Amniotic stem cell (primary cell): Measurements from ENCODE around the gene ADARB2.
"Not testable (repeated sequence)": the region's sequence is repeated elsewhere in the genome, so short reads cannot be mapped to it uniquely, and the experiment has no call there.

Source experiments
- DNase-seq: peaks from one replicate; lab custom pipeline; 2025; lab: John Stamatoyannopoulos, UW

Gene ADARB2

DNA sequence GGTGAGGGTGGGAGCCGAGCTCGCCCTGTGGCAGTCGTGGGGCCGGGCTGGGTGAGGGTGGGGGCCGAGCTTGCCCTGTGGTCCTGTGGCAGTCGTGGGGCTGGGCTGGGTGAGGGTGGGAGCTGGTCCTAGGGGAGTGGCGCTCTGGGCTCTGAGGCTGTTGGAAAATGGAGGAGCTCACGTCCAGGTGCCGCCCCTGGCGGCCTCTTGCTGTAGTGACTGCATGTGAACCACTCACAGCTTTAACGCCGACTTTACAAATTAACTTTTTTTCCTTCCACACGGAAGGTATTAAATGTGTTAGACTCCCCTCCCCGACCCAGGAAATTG, 368.5 kb downstream of the ADARB2 start:
- DNase-seq: no peak

DNA sequence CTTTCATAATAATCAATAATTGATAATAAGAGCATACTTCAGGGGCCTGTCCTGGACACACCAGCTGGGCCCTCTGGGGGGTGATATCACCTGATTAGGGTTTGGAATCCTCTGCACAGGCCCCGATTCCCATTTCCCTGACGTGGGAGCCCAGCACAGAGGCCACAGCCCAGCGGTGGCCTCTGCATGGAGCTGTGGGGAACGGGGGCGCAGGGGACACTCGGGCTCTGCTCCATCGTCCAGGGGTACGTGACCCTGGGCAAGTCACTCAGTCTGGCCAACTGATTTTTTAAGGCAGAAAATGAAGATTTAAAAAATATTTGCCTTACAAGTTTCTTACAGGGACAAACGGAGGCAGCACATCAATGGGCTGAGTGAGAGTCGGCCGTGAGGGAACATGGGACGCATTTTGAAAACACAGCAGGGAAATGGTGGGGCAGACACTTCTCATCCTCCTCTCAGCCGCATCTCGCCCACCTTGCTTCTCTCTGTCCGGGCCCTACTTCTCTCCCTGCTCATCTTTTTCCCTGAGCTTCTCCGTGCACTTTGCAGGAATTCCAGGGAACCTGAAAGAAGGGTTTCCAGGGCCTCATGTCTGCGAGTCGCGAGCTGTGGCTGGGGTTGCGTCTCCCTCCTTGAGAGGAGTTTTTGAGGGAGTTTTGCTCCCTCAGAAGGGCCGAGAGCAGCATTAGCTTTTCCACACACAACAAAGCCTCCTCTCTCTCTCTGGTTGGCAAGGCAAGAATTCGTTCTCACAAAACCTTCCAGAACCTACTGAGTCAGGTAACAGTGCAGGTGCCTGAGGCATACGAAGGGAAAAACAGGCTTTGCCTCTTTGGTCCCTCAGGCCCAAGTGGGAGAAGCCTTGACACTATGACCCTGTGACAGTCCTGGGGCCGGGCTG, 369.1 kb downstream of the ADARB2 start:
- DNase-seq: no peak

DNA sequence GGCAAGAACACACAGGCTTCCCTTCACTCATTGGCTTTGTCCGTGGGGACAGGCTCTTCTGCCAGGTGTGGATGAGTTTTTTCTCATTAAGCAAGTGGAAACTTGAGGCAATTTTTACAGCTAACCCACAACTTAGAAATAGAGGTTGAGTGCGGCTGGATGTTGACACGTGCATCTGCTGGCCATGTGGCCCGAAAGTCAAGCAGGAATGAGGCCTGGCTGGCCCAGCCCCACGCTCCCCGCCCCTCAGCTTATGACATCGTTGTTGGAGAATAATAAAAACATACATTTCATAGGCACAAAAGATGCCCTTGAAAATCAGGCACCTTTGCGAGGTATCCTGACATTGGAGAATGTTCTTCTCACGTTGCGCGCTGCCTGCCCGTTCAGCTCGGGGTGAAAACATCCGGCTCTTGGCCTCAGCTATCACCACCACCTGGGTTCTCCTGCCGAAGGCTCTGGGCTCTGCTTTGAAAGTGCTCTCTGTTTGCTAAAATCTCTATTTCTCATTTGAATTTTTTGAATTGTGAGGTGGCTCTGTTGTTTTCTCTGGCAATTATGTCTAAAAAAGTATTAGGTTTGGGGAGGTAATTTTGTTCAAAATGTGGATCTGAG, 370.4 kb downstream of the ADARB2 start:
- no peak for DNase-seq

DNA sequence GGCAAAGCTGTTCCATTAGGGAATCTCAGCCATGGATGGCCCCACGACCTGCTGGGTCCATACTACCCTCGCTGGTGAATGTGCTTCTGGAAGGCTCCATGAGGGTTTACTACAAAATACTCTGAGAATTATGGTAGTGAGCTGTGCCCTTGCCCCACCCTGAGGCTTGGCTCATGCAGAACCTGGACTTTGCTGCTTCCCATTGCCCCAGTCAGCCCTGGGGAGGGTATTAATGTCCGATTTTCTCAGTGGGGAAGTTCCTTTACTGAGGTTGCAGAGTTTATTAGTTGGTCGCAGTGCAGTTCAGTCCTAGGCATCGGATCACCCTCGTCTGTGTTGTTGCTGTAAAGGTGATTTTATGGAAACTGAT, 371.0 kb downstream of the ADARB2 start:
- no peak for DNase-seq

DNA sequence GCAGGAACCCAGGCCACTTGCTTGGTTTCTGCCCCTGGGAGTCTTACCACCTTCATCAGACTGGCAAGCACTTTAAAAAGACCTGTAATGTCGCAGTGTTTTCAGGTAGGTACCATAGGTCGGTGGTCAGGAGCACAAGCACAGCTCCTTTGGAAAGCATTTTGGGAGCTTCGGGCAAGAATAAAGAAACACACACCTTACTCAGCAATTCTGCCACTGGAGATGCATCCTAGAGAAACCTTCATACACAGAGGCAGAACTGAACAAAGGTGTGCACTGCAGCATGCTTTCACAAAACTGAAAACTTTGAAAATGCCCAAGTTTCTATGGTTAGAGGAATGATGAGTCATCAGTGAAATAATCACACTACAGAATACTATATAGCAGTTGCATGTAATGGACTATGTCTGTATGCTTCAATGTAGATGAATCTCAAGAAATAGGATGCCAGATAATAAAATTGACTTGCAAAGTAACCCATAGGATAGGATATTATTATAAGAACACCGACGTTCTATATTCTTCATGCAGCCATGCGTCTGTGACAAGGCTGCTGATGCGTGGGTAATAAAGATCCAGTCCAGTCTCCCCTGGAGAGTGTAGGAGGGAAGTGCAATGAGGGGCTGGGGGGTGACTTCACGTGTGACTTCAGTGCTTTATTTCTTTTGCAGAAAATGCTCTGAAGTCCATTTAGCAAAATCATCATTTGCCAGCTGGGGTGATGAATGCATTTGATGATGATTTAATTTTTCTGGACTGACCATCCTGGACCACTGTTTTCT, 371.6 kb downstream of the ADARB2 start:
- no peak for DNase-seq

DNA sequence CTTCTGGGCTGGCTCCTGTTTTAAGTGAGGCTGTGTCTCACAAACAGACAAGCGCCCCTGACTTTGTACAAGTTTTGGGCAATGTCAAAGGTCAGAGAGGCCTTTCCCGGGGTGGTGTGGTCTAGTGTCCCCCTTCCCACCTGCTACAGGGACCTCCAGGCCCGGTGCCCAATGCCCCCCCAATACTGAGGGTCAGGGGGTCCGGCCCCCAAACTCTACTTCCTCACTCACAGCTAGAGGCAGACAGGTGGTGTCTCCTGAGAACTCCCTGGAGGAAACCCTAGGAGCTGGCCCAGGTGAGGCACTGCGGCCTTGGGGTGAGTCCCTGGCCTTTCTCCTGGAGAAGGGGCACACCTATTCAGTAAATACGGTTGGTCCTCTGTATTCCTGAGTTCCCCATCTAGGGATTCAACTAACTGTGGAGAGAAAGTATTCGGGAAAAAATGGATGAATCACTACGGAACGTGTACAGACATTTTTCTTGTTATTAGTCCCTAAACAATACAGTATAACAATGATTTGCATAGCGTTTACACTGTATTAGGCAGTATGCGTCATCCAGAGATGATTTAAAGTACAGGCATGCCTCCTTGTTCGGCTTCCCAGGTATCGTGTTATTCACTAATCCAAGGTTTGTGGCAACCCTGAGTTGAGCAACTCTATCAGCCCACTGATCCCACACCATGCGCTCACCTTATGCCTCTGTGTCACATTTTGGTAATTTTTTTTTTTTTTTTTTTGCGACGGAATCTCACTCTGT, 373.0 kb downstream of the ADARB2 start:
- no peak for DNase-seq

DNA sequence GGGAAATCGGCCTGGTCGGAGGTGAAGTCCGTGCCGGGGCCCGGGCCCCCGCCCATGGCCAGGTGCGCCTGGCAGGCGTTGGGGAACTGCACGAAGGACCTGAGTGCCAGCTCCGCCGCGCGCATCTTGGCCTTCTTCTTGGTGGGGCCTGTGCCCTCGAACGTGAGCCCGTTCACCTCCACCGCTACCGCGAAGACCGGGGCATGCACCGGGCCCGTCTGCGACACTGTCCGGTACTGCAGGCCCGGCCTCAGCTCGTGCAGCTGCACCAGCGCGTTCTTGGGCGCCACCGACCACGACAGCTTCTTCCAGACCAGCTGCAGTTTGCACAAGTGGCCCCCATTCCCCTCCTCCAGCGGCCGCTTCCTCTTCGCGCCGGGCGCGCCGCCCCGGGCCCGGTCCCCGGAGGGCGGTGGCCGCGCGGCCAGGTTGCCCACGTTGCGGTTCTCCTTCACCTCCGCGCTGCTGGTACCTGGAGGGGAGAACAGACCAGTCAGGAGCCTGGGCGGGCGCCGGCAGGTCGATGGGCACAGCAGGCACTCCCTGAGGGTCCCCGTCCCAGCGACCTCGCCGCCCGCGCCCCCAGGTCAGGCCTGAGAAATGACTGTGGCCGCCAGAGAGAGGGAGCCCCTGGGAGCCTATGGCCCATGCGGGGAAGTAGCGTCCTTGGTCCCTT, 373.7 kb downstream of the ADARB2 start:
- DNase-seq: no peak

DNA sequence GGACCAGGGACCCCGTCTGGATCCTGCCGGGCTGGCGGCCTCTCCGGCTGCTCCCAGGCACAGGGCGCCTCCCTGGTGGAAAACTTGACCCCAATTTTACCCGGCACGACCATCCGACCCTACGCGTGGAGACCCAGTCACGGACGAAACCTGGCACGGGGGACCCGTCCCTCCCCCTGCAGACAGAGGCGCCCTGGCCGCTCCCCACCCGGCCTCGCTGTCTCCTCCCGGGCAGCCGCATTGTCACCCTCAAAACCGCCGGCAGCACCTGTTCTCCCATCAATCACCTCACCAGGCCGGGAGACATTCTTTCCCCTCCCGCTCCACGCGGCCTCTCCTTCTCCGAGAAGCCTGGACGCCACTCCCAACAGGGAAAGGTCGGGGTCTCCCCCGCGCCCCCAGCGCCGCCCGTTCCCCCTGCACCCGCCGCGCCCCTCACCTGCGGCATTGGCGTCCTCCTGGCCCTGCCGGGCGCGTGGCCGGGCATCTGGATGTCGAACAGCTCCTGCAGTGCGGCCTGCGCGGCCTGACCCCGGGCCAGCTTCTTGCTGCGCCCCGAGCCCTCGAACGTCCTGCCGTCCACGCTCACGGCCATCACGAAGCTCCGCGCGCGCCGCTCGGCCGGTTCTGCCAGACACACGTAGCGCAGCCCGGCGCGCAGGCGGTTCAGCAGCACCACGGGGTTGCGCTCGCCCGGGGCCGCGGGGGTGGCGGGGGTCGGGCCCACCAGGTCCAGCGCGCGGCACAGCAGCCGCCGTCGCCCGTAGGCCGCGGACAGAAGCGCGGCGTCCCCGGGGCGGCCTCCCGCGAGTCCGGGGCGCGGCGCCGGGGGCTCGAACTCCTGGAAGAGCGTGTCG, 374.5 kb downstream of the ADARB2 start:
- no peak for DNase-seq

DNA sequence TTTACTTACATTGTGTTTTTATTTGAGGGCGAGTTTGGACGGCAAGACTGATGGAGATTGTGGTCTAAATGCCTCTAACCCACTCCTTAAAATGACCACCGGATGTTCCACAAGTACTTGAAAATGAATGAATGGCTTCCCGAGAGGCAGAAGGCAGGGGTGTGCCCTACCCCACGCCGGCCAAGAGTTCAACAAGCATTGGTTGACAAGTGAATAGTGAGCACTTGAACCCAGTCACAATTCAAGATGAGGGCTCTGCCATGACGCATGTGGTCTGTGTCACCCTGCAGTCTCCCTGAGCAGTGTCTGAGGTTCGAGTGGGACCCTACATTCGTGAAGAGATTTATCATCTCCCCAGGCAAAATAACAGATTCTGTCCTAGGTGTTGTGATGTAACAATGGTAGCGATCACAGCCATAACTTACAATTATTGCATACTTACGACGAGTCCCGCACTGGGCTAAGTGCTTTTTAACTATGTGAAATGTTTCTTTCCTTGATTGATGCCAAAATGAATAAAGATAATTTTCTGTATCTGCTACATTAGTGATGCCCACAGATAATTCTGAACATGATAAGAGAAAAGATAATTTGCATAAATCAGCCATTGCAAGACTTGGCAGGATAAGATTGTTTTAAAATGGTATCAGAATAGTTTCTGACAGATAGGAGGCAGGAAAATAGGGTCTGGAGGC, 375.8 kb downstream of the ADARB2 start:
- DNase-seq: no peak

DNA sequence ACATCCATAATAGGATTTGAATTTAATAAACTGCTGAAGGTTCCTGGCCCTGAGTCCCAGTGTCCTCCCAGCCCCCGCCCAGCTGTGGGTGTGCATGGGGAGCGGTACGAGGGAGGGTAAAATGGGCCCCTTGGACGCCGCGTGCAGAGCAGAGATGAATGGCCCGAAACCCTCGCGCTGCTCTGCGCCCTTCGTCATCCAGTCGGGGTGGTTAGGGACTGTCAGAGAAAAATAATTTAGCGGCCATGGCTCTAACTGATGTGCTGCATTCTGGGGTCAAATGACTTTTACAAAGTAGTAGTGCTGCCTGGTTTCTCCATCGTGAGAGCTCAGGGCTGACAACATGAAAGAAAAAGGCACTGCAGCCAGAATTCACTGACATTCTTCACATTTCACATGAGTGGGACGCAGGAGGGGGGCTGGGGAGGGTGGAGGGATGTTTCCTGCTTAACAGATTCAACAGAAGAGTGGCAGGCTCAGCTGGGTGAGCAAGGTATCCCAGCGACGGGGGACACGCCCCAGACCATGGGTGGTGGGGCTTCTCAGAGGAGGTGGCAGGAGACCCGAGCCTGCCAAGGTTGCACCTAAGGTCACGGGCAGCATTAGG, 376.7 kb downstream of the ADARB2 start:
- no peak for DNase-seq

DNA sequence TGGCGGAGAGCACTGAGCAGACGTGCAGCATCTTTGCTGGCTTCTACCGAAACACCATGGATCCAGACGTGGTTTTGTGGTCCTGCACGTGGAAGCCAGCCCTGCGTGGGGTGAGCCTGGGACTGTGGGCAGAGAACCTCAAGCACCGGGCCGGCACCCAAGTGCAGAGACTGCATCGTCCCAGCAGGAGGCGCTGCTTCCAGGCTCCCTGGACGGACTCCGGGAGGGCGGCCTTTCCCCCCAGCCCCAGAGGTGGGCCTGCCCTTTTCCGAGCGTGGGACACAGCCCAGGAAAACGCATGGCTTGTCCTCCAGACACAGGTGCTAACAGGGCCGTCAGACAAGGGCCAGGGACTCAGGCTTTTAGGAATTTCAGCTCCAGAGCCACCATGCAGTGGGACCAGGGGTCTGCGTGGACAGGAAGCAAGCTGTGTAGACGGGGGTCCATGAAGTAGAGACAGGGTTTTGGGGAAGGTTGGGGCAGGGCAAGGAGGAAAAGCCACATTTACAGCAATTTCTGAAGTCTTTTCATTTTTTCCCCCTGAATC, 377.2 kb downstream of the ADARB2 start:
- DNase-seq: no peak

DNA sequence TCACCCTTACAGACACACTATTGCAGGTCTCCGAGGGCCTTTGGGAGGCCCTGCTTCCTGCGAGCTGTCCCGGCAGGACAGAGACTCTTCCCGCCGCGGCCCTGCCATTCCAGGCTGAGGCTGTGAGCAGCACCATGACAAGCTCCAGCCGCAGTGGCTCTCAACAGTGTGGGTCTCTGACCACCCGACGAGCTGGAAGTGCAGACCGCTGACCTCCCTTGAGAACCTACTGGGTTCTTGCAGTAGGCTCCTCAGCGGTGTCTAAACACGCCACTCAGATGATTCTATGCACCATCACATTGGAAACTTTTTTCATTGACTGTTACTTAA, 377.7 kb downstream of the ADARB2 start:
- no peak for DNase-seq

DNA sequence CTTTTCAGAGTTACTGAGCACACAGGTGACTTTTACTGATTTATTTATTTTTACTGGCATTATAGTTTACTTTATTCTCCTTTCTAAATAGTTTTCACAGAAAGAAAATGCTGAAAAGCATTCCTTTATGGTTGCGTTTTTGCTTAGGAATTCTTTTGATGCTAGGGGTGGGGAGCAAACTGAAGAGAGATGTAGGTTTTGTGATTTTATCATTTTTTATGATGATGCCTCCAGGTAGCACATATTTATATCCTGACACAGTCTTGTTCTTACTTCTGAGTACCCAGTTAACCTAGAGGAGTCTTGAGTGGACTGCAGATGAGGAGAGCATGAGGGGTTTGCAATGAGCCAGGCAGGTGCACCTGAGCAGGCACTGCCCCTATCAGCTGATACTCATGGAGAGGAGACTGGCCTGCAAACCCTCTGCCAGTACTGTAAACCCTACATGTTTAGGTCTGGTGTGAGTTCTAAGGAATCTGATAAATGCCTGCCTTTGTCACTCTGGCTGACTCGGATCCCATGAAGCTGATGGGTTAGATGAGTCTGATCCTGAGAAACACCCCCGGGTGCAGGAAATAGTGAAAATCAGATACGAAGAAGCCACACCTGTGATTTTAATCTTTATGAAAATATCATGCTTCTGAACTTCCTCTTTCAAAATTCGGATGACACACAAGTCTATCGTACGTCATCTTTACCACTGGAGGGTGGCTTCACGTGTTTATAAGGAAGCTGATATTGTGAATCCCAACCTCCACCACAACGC, 378.3 kb downstream of the ADARB2 start:
- DNase-seq: no peak

DNA sequence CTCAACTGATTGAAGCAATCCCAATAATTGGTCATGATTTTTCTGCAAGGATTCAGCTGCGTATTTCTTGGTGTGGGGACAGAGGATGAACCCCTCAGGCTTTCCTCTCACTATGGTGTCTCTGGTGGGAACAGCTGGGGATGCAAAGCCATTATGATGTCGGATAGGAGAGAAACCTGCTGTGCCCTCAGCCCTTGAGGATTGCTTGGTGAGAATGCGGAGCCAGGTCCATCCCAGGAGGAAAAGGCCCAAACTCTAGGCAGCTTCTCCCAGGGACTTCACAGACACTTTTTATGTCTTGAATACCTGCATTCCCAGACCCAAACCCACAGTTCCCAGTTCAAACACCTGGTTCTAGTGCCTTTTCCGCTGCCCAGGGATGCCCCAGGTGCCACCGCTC, 379.2 kb downstream of the ADARB2 start:
- DNase-seq: no peak

DNA sequence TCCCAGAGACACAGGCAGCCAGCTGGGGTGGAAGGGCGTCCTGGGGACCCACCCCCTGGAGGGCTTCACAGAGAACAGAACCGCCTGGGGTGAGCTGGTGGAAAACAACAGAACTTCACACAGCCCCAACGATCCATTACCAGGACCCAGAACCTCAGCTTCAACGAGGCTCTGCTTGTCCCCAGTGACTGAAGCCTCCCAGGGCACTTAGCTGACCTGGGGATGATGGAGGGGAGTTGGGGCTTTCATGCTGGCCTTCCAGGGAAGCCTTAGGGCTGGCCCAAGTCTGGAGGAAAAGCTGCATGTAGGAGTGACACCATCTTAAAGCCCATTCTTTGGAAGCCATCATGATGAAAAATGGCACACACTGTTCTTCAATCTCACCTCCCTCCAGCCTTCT, 381.0 kb downstream of the ADARB2 start:
- DNase-seq: no peak

DNA sequence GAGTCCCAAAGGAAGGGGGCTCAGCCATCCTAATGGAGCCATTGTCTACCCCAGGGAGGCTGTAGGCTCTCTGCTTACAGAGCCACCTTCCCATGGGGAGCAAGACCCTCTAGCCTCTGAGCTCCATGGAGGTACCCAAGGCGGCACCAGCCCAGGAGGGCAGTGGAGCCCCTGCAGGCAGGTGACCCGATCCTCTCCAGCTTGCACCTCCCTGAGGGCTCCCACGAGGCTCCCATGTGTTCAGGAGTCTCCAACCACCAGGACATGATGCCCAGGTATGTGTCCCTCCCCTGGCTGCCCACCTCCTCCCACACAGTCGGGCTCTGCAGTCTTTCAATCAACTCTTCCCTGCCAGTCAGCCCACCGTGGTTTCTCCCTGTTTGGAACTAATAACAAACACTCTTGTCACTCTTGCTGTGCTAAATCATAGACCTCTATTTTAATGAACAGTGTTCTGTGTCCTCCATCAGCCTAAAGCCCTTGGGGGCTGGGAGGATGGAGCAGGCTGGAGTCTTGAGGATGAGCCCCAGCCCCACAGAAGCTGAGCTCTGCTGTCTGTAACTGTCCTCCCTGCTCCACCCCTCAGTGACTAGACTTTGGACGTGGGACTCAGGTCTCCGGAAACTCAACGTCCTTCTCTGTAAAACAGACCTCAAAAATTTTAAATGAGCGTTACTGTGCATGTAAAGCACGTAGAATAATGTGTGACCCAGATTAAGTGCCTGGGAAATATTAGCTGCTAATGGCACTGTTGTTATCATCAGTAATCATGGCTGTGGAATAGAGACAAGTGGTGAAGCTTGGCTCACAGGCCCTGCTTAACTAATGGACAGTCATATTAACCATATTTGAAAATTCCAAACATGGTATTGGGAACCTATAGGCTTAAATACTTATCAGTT, 382.3 kb downstream of the ADARB2 start:
- no peak for DNase-seq

DNA sequence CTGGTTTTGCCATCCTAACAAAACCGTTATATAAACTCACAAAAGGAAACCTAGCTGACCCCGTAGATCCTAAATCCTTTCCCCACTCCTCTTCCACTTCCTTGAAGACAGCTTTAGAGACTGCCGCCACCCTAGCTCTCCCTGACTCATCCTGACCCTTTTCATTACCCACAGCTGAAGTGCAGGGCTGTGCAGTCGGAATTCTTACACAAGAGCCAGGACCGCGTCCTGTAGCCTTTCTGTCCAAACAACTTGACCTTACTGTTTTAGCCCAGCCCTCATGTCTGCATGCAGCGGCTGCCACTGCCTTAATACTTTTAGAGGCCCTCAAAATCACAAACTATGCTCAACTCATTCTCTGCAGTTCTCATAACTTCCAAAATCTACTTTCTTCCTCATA, 385.0 kb downstream of the ADARB2 start:
- DNase-seq: not testable (repeated sequence)

DNA sequence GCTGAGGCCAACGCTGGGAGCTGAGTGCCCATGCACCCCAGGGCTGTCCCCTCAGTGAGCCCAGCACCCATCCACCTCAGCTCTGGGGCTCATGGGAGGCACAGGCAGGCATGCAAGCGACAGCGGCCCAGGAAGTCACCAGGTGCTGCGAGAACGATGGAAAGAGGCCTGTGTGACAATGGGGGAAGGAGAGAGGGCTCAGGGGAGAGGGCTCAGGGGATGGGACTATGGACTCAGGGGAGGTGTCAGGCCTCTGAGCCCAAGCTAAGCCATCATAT, 388.6 kb downstream of the ADARB2 start:
- no peak for DNase-seq
